Panc1 (cell line): ENCODE data around the gene MRPL51. TPM values are rescaled to one million over a fixed set of nuclear protein-coding genes. Genes with fewer than 3 reads are reported as not detected.

ENCODE experiments used
- ATAC-seq: fragments of 200-7000 bp; cut with Tn5 transposase; 2 replicates; pipeline ENCODE4 v1.9.1; 2020; ENCODE audit warnings: mild to moderate bottlenecking, moderate library complexity
- BruUV-seq: library from RNA; stranded (reverse); fragments of 400-500 nt; replicated peaks from 2 replicates; lab custom pipeline; 2021; lab: Mats Ljungman, UMichigan
- CTCF ChIA-PET: fragments of 300-600 bp; sonication (Branson Sonifier 250); formaldehyde crosslinking; loops from one replicate; lab custom pipeline; 2022; ENCODE audit warnings: antibody characterized with exemption; lab: Charles Lee
- POLR2A ChIA-PET: fragments of 300-600 bp; sonication (Branson Sonifier 250); formaldehyde crosslinking; loops from one replicate; lab custom pipeline; 2022; ENCODE audit warnings: antibody characterized with exemption; lab: Charles Lee
- DNase-seq: peaks from one replicate; pipeline ENCODE4 v3.0.0-alpha.2; 2010; ENCODE audit warnings: low read depth, low spot score
- H3K27ac ChIP-seq: 2 replicates; pipeline ENCODE4 v1.5.1; 2011; ENCODE audit warnings: mild to moderate bottlenecking, low read length, inconsistent platforms
- H3K27me3 ChIP-seq: fragments of 200-500 bp; sonication (Bioruptor generic); 2 replicates; pipeline ENCODE4 v1.6.0; 2014; ENCODE audit warnings: low read length, inconsistent platforms; ENCODE audit not compliant: control insufficient read depth, insufficient read depth
- H3K36me3 ChIP-seq: fragments of 200-500 bp; sonication (Bioruptor generic); 2 replicates; pipeline ENCODE4 v1.5.1; 2014; ENCODE audit warnings: inconsistent platforms, mild to moderate bottlenecking, low read length, moderate library complexity; ENCODE audit not compliant: control insufficient read depth, insufficient read depth
- H3K4me1 ChIP-seq: 2 replicates; pipeline ENCODE4 v1.5.1; 2011; ENCODE audit warnings: inconsistent platforms, mild to moderate bottlenecking, low read length, moderate library complexity; ENCODE audit not compliant: control insufficient read depth, insufficient read depth
- H3K4me3 ChIP-seq, 2 experiments: 2 replicates each; pipeline ENCODE4 v1.5.1; 2011 to 2012; ENCODE audit warnings: low read depth in 2 of 2, low read length in 2 of 2, mild to moderate bottlenecking in 2 of 2, inconsistent platforms in 1 of 2, moderate library complexity in 1 of 2
- H3K9me3 ChIP-seq: fragments of 200-500 bp; sonication (Bioruptor generic); 2 replicates; pipeline ENCODE4 v1.5.1; 2014; ENCODE audit warnings: low read depth, mild to moderate bottlenecking, inconsistent platforms, low read length, moderate library complexity; ENCODE audit not compliant: control insufficient read depth, insufficient read depth
- CTCF ChIP-seq: fragments of 450-650 bp; IDR thresholded peaks from 2 replicates; pipeline ENCODE4 v1.5.1; 2017; ENCODE audit warnings: mild to moderate bottlenecking
- POLR2AphosphoS5 ChIP-seq: IDR thresholded peaks from 2 replicates; pipeline ENCODE4 v1.6.1; 2012; ENCODE audit warnings: mild to moderate bottlenecking, low read depth, low read length, moderate library complexity
- REST ChIP-seq, 2 experiments: IDR thresholded peaks; 2 replicates each; pipeline ENCODE4 v1.6.1; 2011 to 2012; ENCODE audit warnings: low read depth in 2 of 2, control low read depth in 1 of 2, low read length in 1 of 2, mild to moderate bottlenecking in 1 of 2, moderate library complexity in 1 of 2; ENCODE audit not compliant: insufficient read depth in 1 of 2
- SIN3A ChIP-seq: IDR thresholded peaks from 2 replicates; pipeline ENCODE4 v1.6.1; 2012; ENCODE audit warnings: low read depth, mild to moderate bottlenecking, low read length, moderate library complexity, borderline replicate concordance; ENCODE audit not compliant: insufficient read depth
- TCF7L2 ChIP-seq: IDR thresholded peaks from 2 replicates; pipeline ENCODE4 v1.6.1; 2011; ENCODE audit warnings: mild to moderate bottlenecking, low read depth, low read length, inconsistent platforms
- in situ Hi-C: cut with HindIII; loops from 2 replicates; pipeline ENCODE4 v1.10.0; 2016; ENCODE audit warnings: low sequenced_read_pairs, low pct_unique_long_range_greater_than_20kb
- intact Hi-C: fragments of 100-400 bp; cut with micrococcal nuclease; formaldehyde crosslinking; loops from one replicate; pipeline ENCODE4 v1.10.0; 2022; ENCODE audit not compliant: unreplicated experiment
- total RNA-seq: library from RNA; stranded (reverse); gene quantifications from one replicate; pipeline ENCODE4 v1.2.1, GENCODE V29; 2021; ENCODE audit not compliant: unreplicated experiment

MRPL51 gene
- total RNA-seq, 1 experiment from 2014 or later: 194 TPM

- no TSS peak for BruUV-seq
- DNase-seq (no peak), ATAC-seq (no peak)
- ChIA-PET CTCF (interaction anchor here (0.7 kb wide), 1 partner anchor 19 kb away, joined by 3 read pairs; no protein-coding TSS in a partner anchor), POLR2A (no interaction called here)
- H3K4me1 ChIP-seq: peaks cover 16% of the 10 kb centered on the region
- TF ChIP-seq CTCF (no peak), TCF7L2 (no peak), REST (IDR thresholded peaks at IDR 0.05; ENCODE audit: insufficient read depth in 1 of 2, low read depth in 2 of 2, low read length in 1 of 2) (no peak), SIN3A (no peak), POLR2AphosphoS5 (no peak)
- H3K9me3 ChIP-seq: no peaks in the 10 kb centered on the region
- intact Hi-C loops: no loop called here
- H3K27me3 ChIP-seq: no peaks in the 10 kb centered on the region
- no peaks in the 10 kb centered on the region for H3K36me3 ChIP-seq
- peak overlapping the region; percentile 98 for H3K27ac ChIP-seq
- no peak overlapping the region for H3K4me3 ChIP-seq
- in situ Hi-C loops: no loop called here
Observed at GRCh38 chr12:6452944-6453630, 40.0 kb downstream of the MRPL51 start.

- no peak for DNase-seq
- ChIA-PET POLR2A (interaction anchor here (0.7 kb wide), 1 partner anchor 179 kb away, joined by 7 read pairs; no protein-coding TSS in a partner anchor), CTCF (interaction anchor here (0.7 kb wide), 1 partner anchor 231 kb away, joined by 4 read pairs; no protein-coding TSS in a partner anchor)
- Histone ChIP-seq H3K9me3 (no peaks in the 10 kb centered on the region), H3K4me3 (peak overlapping the region; percentile 49 to 66), H3K4me1 (peaks cover 16% of the 10 kb centered on the region), H3K27me3 (no peaks in the 10 kb centered on the region), H3K36me3 (no peaks in the 10 kb centered on the region), H3K27ac (peak overlapping the region; percentile 98)
- intact Hi-C loops: no loop called here
- peak; percentile 52 for ATAC-seq
- TF ChIP-seq SIN3A: no peak
- TF ChIP-seq TCF7L2: no peak
- no peak for TF ChIP-seq POLR2AphosphoS5
- TF ChIP-seq CTCF: no peak
- no peak for TF ChIP-seq REST (IDR thresholded peaks at IDR 0.05; ENCODE audit: insufficient read depth in 1 of 2, low read depth in 2 of 2, low read length in 1 of 2)
- BruUV-seq: no TSS peak
- in situ Hi-C loops: no loop called here
Observed at GRCh38 chr12:6452245-6452943, 40.7 kb downstream of the MRPL51 start.
